ENCODE data around the gene LMOD2.

LMOD2 gene

DNA sequence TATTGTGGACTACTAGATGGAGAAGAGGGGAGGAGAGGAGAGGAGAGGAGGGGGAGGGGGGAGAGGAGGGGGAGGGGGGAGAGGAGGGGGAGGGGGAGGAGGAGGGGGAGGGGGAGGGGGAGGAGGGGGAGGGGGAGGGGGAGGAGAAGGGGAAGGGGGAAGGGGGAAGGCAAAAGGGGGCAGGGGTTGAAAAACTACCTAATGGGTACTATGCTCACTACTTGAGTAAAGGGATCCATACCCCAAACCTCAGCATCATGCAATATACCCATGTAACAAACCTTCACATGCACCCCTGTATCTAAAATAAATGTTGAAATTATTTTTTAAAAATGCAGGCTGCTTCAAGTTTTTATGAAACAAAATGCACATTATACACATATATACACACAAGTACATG is 15.1 kb upstream of the LMOD2 start:
- DNase-seq (ENCODE audit: low spot score) = no peak

DNA sequence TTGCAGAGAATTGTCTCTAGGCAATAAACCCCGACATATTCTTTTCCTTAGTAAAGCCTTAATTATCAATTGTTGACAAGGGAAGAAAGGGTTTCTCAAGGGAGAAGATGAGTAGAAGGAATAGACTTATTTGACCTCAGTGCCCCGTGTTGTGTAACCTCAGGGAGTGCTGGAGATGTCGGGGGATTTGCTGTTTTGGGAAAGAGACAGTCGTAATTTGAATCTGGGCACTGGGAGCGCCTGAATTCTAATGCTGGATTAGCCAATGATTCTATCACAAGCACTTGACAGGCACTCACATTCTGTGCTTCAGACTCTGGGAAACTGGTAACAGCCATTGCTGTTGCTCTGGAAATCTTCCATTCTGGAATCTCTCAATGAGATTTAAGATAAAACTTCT is 13.8 kb upstream of the LMOD2 start:
- DNase-seq (ENCODE audit: low spot score) = no peak

DNA sequence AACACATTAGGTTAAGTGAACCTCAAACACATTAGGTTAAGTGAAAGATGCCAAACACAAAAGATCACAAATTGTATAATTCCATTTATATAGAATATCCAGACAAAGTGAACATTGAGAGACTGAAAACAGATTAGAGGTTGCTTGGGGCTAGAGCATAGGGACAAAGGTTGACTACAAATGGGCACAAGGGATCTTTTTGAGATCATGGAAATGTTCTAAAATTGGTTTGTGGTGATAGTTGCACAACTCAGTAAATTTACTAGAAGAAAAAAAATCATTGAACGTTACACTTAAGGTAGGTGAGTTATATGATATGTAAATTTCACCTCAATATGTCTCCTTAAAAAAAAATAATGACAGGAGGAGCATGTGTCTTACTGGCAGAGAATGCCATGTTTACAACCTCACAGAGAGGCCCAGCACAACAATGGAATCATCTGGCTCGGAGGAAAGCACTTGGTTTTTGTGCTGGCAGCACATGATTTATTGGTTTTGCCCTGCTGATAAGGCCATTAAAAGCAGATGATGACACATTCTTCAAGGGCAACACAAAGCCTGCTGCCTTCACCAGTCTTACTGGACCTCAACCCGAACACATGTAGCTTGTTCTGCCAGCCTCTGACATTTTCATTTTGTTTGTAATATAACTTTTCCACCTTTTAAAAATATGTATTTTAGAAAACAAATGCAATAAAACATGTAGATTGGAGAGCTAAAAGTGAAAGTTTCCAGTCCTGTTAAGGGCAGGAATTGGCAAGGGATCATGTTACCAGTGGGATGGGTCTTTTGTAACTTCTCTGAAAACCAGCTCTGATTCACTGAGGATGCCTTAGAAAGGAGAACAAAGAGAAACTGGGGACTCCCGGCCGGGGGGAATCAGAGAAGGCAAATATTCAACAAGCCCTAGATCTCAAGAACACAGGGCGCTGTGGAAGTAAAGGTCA is 11.9 kb upstream of the LMOD2 start:
- peak; percentile 46 for DNase-seq (ENCODE audit: low spot score)

GRCh38 chr7:123645516-123645915 is 10.2 kb upstream of the LMOD2 start:
- no peak for DNase-seq (ENCODE audit: low spot score)

- peak; percentile 17 for DNase-seq (ENCODE audit: low spot score)
Measured at GRCh38 chr7:123647106-123647730, 8.4 kb upstream of the LMOD2 start.

DNA sequence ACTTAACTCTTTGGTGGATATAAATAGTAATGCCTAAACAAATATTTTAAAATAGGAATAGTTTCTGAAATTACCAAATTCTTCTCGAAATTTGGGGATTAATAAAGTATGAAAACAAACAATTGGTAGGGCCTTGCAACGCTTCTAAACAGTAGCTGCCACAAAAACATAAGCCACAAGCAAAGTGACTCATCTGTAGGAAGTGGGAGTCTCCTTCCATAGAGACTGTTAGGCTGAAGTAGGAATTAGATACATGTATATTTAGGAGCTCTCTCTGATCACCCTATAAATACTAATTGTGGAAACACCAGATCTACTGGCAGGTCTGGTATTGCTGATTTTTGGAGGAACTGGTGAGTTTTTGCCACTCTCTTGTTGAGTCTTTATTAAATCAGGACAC is 5.7 kb upstream of the LMOD2 start:
- DNase-seq (ENCODE audit: low spot score) = no peak

DNA sequence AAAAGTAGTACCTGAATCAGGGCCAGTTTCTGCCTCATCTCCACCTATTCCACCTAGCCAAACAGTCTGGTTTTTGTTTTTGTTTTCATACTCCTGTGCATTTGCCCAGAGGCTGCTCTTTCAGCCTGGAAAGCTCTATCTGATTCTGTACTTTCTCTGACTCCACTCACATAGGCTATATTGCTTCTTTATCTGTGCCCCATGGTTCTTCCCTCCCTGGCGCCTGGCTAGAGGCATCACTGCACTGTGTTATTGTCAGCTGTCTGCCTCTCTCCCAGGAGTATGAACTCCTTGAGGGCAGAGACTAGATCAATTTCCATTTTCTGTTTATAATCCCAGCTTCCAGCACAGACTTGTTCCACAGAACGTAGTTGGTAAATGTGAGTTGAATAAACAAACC is 5.1 kb upstream of the LMOD2 start:
- no peak for DNase-seq (ENCODE audit: low spot score)

- no peak for DNase-seq (ENCODE audit: low spot score)
Measured at GRCh38 chr7:123652406-123652805, 3.3 kb upstream of the LMOD2 start.

GRCh38 chr7:123653162-123653561 is 2.5 kb upstream of the LMOD2 start:
- DNase-seq (ENCODE audit: low spot score) = no peak

DNA sequence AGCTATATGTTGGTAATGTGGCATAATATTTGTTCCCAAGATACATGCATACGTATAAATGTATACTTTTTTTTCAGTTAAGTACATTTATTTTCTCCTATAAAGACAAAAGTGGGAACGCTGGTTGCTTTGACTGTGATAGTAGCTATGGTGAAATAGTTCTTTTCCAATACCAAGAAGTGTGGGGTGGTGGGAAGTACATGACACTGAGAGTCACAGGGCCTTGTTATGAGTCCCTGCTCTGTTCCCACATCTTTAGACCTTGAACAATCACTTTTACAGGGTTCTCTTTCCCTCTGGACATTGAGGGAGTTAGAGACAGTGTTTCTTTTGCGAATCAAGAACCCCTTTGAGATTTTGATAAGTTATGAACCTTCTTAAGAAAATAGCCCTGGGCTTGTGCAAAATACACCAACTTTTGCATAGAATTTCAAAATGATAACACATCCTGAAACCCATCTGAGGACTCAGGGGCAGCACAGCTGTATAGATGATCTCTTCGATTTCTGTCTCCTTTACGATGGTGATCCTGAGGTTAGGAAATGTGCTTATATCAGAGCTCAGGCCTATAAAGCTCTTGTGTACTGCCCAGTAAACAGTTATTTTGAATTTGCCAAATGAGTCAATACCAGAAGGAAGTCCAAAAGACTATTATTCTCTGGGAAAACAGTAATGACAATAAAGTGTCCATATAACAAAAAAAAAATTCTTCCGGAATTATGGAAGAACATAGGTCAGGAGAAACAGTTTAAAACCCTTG is 1.1 kb downstream of the LMOD2 start:
- DNase-seq (ENCODE audit: low spot score) = no peak

DNA sequence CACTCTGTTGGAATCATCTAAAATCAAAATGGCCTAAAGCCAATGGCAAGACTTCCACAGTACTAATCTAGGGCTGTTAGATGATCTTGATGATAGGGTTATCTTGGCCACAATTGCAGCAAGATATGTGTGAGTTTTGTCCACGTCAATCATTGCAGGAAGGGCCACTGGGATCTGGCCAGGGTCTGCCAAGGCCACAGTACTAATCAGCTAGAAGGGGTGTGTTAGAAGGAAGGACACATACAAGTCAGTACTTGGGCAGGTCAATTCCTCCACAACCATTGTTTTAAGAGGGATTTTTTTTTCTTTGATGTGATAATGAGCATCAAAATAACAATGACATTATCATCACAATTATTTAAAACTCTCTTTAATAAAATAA is 1.6 kb downstream of the LMOD2 start:
- no peak for DNase-seq (ENCODE audit: low spot score)

DNA sequence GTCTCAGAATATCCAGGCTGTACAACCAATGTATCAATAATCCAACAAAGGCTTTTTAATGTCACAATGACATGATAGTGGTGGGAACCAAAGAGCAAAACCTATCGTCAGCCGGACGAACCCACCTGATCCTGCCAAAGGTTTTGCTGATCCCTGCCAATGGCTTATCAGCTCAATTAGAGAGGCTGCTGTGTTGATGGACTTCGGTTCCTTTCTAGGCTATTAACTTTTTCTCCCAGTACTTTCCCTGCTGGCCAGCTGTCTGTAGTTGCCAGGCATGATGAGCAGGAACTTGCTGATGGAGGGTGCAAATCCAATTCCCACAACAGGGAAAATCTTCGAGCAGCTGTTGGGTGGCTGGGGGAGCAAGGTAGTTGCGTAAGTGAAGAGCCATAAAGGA is 2.4 kb downstream of the LMOD2 start:
- no peak for DNase-seq (ENCODE audit: low spot score)

- no peak for DNase-seq (ENCODE audit: low spot score)
Measured at GRCh38 chr7:123660514-123661354, 5.1 kb downstream of the LMOD2 start.

- DNase-seq (ENCODE audit: low spot score) = no peak
Measured at GRCh38 chr7:123661765-123662164, 6.1 kb downstream of the LMOD2 start.

GRCh38 chr7:123662293-123662692 is 6.6 kb downstream of the LMOD2 start:
- DNase-seq (ENCODE audit: low spot score) = no peak

GRCh38 chr7:123662755-123663154 is 7.1 kb downstream of the LMOD2 start:
- no peak for DNase-seq (ENCODE audit: low spot score)

DNA sequence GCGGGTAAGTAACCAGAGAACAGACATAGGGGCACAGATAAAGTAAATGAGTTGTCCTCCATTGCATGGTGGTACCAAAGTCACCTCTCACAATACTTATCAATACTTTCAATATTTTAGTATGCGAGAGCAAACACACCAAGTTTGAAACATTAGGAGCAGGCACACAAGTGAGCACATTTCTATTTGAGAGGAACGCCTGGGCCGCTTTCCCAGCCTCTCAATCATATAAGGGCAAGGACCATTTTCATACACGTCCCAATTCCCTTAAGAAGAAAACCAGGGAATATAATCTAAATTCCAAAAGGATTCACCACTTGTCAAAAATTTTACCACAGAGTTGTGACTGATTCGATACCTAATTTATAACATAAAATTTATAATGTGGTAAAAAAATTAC is 7.5 kb downstream of the LMOD2 start:
- no peak for DNase-seq (ENCODE audit: low spot score)

DNA sequence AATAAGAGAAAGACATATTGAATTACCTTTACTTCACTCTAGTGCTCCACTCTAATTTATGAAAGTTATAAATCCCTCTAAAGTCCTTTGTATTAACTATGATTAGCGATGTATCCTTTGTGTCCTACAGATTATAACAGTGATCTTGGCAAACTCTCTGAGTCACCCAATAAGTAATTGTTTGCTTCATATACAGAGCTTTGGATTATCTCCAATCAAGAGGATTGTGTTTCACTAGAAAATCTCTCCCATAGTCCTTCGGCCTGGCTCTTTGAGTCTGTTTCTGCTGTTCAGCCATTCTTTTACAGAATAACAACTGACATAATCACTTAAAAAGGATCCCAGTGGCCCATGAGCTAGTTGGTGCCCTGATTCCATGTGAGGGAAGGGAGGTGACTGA is 9.5 kb downstream of the LMOD2 start:
- no peak for DNase-seq (ENCODE audit: low spot score)

DNA sequence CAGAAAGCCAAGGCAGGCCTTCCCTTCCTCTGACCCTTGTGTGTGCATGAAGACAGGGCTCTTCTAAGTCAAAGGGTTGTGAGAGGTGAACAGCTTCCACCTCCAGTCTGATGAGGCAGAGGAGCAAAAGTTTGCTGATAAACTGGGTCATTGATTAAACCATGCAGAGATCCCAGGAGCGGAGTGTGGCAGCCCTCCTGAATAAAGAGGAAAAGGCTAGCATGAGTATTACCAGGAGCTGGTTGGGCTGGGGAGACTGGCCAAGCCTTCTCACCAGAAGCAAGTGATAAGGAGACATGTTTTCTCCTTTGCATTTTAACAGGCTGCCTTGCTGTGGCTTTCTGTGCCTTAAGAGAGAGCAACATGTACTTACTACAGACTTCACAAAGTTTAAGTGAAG is 10.2 kb downstream of the LMOD2 start:
- DNase-seq (ENCODE audit: low spot score) = no peak

DNA sequence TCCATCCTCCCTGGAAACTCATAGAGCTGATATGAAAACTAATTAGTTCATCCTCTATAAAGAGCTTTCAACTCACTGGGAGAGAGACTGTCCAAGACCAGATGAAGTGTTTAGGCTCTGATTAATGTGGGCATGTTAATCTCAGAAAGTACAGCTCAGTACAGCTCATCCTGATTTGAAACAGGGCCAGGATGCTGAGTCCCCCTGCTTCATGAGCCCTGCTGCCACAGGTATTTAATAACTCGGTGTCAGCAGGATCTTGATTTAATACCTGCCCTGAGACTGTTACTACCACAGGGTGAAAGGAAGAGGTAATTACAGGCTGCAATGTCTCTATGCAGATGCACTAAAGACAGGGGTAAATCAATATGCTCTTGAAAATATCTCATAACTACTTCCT is 10.8 kb downstream of the LMOD2 start:
- peak; percentile 38 for DNase-seq (ENCODE audit: low spot score)

GRCh38 chr7:123669485-123669884 is 13.8 kb downstream of the LMOD2 start:
- no peak for DNase-seq (ENCODE audit: low spot score)

DNA sequence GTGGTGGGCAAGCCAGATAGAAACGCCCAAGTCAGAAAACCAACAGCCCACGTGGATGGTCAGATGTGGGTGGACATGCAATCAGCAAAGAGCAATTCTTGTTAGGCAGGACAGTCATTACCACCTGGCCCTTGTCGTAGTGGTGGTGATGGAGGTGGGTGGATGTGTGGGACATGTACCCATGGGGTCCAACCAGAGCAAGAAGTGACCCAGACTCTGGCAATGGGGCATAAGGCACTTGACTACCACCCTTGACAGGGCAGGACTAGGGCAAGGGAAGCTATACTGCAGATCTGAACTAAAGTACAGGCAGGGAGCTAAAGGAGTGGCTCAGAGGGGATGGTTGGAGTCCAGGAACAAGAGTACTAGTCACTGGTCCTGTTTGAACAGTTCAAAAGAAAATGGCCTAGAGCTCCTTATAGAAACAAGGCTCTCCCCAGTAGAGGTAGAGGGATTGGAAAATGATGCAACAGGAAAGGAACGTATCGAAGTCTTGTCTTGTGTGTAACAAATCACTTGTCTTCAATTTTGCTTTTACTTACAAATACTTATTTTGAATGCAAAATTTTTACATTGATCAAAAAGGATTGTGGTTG is 17.6 kb downstream of the LMOD2 start:
- no peak for DNase-seq (ENCODE audit: low spot score)

Measured in kidney tubule cell (primary cell).